Measurements from ENCODE around the gene PUS1.
"Not testable (repeated sequence)": the region's sequence is repeated elsewhere in the genome, so short reads cannot be mapped to it uniquely, and the experiment has no call there.

The PUS1 gene

DNA sequence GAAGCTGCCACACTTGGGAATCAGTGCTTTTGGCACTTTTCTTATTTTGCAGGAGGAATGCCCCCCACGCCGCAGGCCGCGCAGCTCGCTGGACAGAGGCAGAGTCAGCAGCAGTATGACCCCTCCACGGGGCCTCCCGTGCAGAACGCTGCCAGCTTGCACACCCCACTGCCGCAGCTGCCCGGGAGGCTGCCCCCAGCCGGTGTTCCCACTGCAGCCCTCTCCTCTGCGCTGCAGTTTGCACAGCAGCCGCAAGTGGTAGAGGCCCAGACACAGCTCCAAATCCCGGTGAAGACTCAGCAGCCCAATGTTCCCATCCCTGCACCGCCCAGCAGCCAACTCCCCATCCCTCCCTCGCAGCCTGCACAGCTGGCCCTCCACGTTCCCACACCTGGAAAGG lies 53.0 kb downstream of the PUS1 start:
- no peak for DNase-seq (ENCODE audit: low spot score)
- TF ChIP-seq, protein P1, sequence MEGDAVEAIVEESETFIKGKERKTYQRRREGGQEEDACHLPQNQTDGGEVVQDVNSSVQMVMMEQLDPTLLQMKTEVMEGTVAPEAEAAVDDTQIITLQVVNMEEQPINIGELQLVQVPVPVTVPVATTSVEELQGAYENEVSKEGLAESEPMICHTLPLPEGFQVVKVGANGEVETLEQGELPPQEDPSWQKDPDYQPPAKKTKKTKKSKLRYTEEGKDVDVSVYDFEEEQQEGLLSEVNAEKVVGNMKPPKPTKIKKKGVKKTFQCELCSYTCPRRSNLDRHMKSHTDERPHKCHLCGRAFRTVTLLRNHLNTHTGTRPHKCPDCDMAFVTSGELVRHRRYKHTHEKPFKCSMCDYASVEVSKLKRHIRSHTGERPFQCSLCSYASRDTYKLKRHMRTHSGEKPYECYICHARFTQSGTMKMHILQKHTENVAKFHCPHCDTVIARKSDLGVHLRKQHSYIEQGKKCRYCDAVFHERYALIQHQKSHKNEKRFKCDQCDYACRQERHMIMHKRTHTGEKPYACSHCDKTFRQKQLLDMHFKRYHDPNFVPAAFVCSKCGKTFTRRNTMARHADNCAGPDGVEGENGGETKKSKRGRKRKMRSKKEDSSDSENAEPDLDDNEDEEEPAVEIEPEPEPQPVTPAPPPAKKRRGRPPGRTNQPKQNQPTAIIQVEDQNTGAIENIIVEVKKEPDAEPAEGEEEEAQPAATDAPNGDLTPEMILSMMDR (IDR thresholded peaks at IDR 0.05; ENCODE audit: extremely low read depth, missing control alignments): no peak

DNA sequence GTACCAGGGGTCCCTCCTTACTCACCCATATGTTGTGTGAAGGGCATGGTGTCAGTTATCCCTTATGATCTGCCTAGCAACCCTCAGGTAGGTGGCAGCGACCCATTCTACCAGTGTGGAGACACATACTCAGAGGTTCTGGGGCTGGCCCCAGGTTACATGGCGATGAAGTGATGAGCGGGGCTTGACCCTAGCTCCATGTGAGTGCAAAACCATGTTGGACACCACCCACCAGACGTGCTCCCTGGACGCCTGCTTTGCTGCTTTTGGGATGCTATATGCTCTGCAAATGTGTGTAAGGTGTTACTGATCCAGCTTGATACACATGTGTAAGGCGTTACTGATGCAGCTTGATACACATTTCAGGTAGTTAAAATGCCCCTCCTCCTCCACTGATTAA lies 54.0 kb downstream of the PUS1 start:
- TF ChIP-seq, protein P1 (IDR thresholded peaks at IDR 0.05; ENCODE audit: extremely low read depth, missing control alignments): no peak
- DNase-seq (ENCODE audit: low spot score): no peak

DNA sequence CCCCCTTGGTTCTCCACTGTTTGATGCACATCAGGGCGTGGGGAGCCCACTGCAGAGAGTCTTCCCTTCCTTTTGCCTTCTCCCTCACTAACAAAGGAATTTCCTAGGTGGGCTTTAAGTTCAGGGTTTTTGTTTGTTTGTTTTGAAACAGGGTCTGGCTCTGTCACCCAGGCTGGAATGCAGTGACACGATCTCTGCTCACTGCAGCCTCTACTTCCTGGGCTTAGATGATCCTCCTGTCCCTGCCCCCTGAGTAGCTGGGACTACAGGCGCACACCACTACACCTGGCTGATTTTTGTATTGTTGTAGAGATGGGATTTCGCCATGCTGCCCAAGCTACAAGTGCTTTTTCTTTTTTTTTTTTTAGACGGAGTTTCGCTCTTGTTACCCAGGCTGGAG lies 54.5 kb downstream of the PUS1 start:
- TF ChIP-seq, protein P1 (IDR thresholded peaks at IDR 0.05; ENCODE audit: extremely low read depth, missing control alignments): no peak
- DNase-seq (ENCODE audit: low spot score): no peak

DNA sequence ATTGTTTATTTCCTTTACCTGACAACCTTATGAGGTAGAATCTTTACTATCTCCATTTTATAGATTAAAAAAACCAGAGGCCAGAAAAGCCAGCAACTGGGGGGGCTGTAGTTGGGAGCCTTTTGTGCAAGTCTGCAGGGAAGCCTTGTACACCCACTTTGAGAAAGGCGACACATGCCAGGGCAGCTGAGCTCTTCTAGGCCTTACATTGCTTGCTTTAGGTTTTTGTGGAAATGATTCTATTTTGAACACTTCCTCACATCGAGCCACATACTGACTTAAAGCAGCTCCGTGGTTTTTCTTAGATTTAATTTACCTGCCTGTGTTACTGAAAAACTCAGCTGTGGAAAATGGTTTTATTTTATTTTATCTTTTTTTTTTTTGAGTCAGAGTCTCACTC lies 55.3 kb downstream of the PUS1 start:
- DNase-seq (ENCODE audit: low spot score): no peak
- TF ChIP-seq, protein P1 (IDR thresholded peaks at IDR 0.05; ENCODE audit: extremely low read depth, missing control alignments): no peak

DNA sequence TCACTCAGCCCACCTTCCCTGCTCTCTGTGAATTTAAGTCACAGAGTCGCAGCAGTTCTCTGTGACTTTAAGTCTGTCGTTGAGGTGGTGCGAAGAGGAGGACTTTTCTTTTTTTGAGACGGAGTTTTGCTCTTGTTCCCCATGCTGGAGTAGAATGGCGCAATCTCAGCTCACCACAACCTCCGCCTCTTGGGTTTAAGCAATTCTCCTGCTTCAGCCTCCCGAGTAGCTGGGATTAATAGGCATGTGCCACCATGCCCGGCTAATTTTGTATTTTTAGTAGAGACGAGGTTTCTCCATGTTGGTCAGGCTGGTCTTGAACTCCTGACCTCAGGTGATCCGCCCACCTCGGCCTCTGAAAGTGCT lies 56.4 kb downstream of the PUS1 start:
- DNase-seq (ENCODE audit: low spot score): not testable (repeated sequence)

DNA sequence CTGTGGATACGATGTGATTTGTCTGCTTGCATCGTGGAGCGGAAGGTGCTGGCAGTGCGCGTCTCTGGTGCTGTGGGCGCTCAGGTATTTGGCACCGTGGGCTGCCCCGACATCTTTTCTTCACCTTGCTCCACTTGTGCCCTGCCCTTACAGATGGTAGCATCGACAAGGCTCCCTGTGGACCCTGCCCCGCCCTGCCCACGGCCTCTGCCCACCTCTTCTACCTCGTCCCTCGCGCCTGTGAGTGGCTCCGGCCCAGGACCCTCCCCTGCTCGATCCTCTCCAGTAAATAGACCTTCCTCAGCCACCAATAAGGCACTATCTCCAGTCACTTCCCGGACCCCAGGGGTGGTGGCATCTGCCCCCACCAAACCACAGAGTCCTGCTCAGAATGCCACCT lies 57.3 kb downstream of the PUS1 start:
- no peak for DNase-seq (ENCODE audit: low spot score)
- TF ChIP-seq, protein P1 (IDR thresholded peaks at IDR 0.05; ENCODE audit: extremely low read depth, missing control alignments): no peak

DNA sequence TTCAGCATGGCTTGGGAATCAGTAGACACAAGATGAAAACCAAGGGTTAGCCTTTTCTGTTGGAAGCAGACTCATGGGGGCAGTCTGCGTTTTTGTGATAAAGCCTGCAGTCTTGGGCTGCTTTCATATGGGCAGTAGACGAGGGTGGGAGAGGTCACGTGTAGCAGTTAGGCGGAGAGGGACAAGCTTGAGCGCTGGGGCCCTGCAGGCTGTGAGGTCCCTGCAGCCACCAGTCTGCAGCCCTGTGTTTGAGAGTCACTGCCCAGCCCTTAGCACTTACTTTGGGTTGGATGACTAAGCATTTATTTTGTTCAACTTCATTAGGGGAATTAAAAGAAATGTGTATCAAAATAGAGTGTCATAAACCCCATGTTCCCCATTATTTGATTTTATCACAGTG lies 57.8 kb downstream of the PUS1 start:
- TF ChIP-seq, protein P1 (IDR thresholded peaks at IDR 0.05; ENCODE audit: extremely low read depth, missing control alignments): no peak
- DNase-seq (ENCODE audit: low spot score): no peak

DNA sequence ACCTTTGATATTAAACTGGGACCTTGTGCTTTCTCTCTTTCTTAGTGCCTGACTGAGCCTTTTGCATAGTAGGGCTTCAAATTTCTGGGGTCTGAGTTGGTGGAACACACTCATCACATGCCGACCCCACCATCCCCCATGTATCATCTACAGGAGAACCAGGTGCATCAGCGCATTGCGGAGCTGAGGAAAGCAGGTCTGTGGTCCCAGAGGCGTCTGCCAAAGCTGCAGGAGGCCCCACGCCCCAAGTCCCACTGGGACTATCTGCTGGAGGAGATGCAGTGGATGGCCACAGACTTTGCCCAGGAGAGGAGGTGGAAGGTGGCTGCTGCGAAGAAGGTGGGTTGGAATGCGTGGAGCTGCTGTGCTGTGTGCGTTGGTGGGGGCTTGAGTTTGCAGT lies 58.5 kb downstream of the PUS1 start:
- TF ChIP-seq, protein P1 (IDR thresholded peaks at IDR 0.05; ENCODE audit: extremely low read depth, missing control alignments): no peak
- no peak for DNase-seq (ENCODE audit: low spot score)
